HepG2 (cell line): ENCODE results near the gene C12orf42. TPM values are rescaled to one million over a fixed set of nuclear protein-coding genes. Genes with fewer than 3 reads are reported as not detected.

Experiments used
- ATAC-seq: fragments of 200-7000 bp; cut with Tn5 transposase; 3 replicates; pipeline ENCODE4 v1.9.1; 2020; ENCODE audit warnings: mild to moderate bottlenecking, moderate library complexity
- BruUV-seq: library from RNA; stranded (reverse); fragments of 400-500 nt; replicated peaks from 2 replicates; lab custom pipeline; 2021; lab: Mats Ljungman, UMichigan
- CTCF ChIA-PET: fragments of 300-600 bp; formaldehyde crosslinking; extraction: SDS; loops from one replicate; lab custom pipeline; 2021; ENCODE audit warnings: low total read pairs, inconsistent platforms, low intra/inter-chr PET ratio; lab: Yijun Ruan, JAX
- POLR2A ChIA-PET: fragments of 350-600 bp; sonication (Branson Sonifier 250); formaldehyde crosslinking; loops from one replicate; lab custom pipeline; 2020; ENCODE audit warnings: antibody characterized with exemption, inconsistent platforms; lab: Yijun Ruan, JAX
- DNase-seq: peaks from one replicate; pipeline ENCODE4 v3.0.0-alpha.2; 2015; ENCODE audit warnings: low spot score
- FAIRE-seq: peaks from 3 replicates; lab custom pipeline; 2011; peaks lifted over from hg19 to GRCh38; lab: Jason Lieb, UNC
- H2AFZ ChIP-seq: one replicate; pipeline ENCODE4 v1.6.1; 2011; ENCODE audit warnings: low read length, inconsistent platforms
- H3K27ac ChIP-seq: fragments of 300-600 bp; 3 replicates; pipeline ENCODE4 v1.8.0; 2011; ENCODE audit warnings: mixed run types, mild to moderate bottlenecking, mixed read lengths, low read length, inconsistent platforms; ENCODE audit not compliant: insufficient read depth; ENCODE audit errors: extremely low read length
- H3K27me3 ChIP-seq, 2 experiments: fragments of 200-600 bp in 1 of 2; 2 replicates in 1 of 2; 3 replicates in 1 of 2; pipeline versions ENCODE4 v1.6.0 to v1.8.0; 2011; ENCODE audit warnings: low read length in 2 of 2, mild to moderate bottlenecking in 2 of 2, moderate library complexity in 2 of 2, inconsistent platforms in 1 of 2; ENCODE audit not compliant: insufficient read depth in 2 of 2, control insufficient read depth in 1 of 2
- H3K36me3 ChIP-seq, 2 experiments: fragments of 200-600 bp in 1 of 2; replicated peaks in 1 of 2; 2 replicates in 1 of 2; 3 replicates in 1 of 2; pipeline versions ENCODE4 v1.5.1 to v1.8.0; 2011; ENCODE audit warnings: low read length in 2 of 2, inconsistent platforms in 1 of 2; ENCODE audit not compliant: insufficient read depth in 2 of 2, control insufficient read depth in 1 of 2
- H3K4me1 ChIP-seq: 2 replicates; pipeline ENCODE4 v1.5.1; 2012; ENCODE audit warnings: low read length, inconsistent platforms; ENCODE audit not compliant: insufficient read depth
- H3K4me2 ChIP-seq: 2 replicates; pipeline ENCODE4 v1.6.0; 2011; ENCODE audit warnings: low read depth, low read length, inconsistent platforms
- H3K4me3 ChIP-seq, 3 experiments: fragments of 200-600 bp in 1 of 3; sonication (generic), shearing (Covaris generic) in 1 of 3; replicated peaks in 1 of 3; 2 replicates each; pipeline ENCODE4 v1.5.1; 2011 to 2016; ENCODE audit warnings: low read length in 3 of 3, inconsistent platforms in 2 of 3, low read depth in 2 of 3, mild to moderate bottlenecking in 2 of 3, control low read depth in 1 of 3, mixed read lengths in 1 of 3; ENCODE audit not compliant: insufficient read depth in 1 of 3
- H3K79me2 ChIP-seq: one replicate; pipeline ENCODE4 v1.6.1; 2011; ENCODE audit warnings: low read length, inconsistent platforms; ENCODE audit not compliant: insufficient read depth
- H3K9ac ChIP-seq: 2 replicates; pipeline ENCODE4 v1.6.0; 2011; ENCODE audit warnings: mild to moderate bottlenecking, low read depth, low read length, inconsistent platforms; ENCODE audit not compliant: insufficient read depth
- H3K9me3 ChIP-seq: 2 replicates; pipeline ENCODE4 v1.5.1; 2012; ENCODE audit warnings: mild to moderate bottlenecking, low read length
- H4K20me1 ChIP-seq: 2 replicates; pipeline ENCODE4 v1.6.0; 2011; ENCODE audit warnings: inconsistent platforms, mild to moderate bottlenecking, low read length, moderate library complexity; ENCODE audit not compliant: insufficient read depth
- CREB1 ChIP-seq, 2 experiments: fragments of 450-650 bp in 1 of 2; IDR thresholded peaks; 2 replicates each; pipeline ENCODE4 v1.6.1; 2016 to 2017; ENCODE audit warnings: control low read depth in 1 of 2, mild to moderate bottlenecking in 1 of 2, missing compliant biosample characterization in 1 of 2, missing genetic modification characterization in 1 of 2
- DBP ChIP-seq: sonication (generic); formaldehyde crosslinking; IDR thresholded peaks from 2 replicates; pipeline ENCODE4 v1.4.0; 2020; ENCODE audit warnings: missing genetic modification reagents; ENCODE audit errors: not compliant biosample characterization
- PLRG1 ChIP-seq: fragments of 450-650 bp; conservative IDR thresholded peaks from 2 replicates; pipeline ENCODE4 v1.6.1; 2016
- ZBTB40 ChIP-seq, 2 experiments: fragments of 450-650 bp in 1 of 2; sonication (generic) in 1 of 2; formaldehyde crosslinking in 1 of 2; IDR thresholded peaks; 2 replicates each; pipeline versions ENCODE4 v1.6.1 to v1.8.0; 2016 to 2022; ENCODE audit warnings: antibody characterized with exemption in 1 of 2, mild to moderate bottlenecking in 1 of 2, missing genetic modification reagents in 1 of 2
- ZNF558 ChIP-seq: sonication (generic); formaldehyde crosslinking; IDR thresholded peaks from 2 replicates; pipeline ENCODE4 v1.9.0; 2022; ENCODE audit warnings: mild to moderate bottlenecking, missing genetic modification reagents, borderline replicate concordance
- WGBS: methylation state at CpG from one replicate; pipeline ENCODE4 v1.1.6; 2017; ENCODE audit warnings: low lambda C conversion rate; 5-methylcytosine and 5-hydroxymethylcytosine counted together
- in situ Hi-C: cut with HindIII; loops from 2 replicates; pipeline ENCODE4 v1.10.0; 2017; ENCODE audit warnings: low pct_unique_long_range_greater_than_20kb; ENCODE audit not compliant: extremely low pct_ligation_motif_present
- intact Hi-C: fragments of 100-400 bp; cut with micrococcal nuclease; formaldehyde crosslinking; loops from one replicate; pipeline ENCODE4 v1.10.0; 2022; ENCODE audit not compliant: unreplicated experiment
- polyA plus RNA-seq, 8 experiments: library from polyadenylated mRNA; depleted of rRNA in 3 of 8; stranded (reverse) in 7 of 8; unstranded in 1 of 8; fragments of >200 nt; fragmentation: Illumina TruSeq in 4 of 8; extraction: Trizol in 4 of 8; gene quantifications; 2 replicates each; pipeline versions ENCODE4 v1.2.1 to v1.2.3, GENCODE V29; 2011 to 2016; ENCODE audit warnings: low read depth in 4 of 8, missing spikeins in 1 of 8, mixed read lengths in 1 of 8; ENCODE audit not compliant: insufficient read depth in 1 of 8
- total RNA-seq, 5 experiments: library from RNA; depleted of rRNA; stranded (reverse); fragments of >200 nt; fragmentation: Illumina TruSeq; extraction: Trizol; gene quantifications; 2 replicates each; pipeline ENCODE4 v1.2.3, GENCODE V29; 2016; ENCODE audit warnings: low read depth in 1 of 5

Gene C12orf42
- total and polyA plus RNA-seq, 2 of the 13 experiments (the other 11 are each of a cell fraction or from before 2014, with no cell fraction given): not detected

DNA sequence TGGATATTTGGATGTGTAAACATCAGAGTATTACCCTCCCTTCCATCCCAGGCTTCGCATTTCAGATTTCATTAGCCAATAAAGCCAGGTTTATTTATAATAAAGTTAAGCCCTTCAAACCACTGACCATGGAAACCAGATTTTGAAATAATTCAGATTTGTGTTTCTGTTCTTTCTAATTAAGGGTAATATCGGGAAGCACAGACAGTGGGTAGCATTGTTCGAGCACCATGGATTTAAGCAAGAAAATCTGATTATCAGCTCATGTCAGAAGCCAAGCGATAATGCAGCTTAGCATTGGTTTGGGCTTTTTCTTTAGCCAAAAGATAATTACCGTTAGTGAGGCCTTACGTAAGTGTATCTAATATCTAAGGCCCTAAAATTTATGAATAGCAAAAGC lies 116.1 kb downstream of the C12orf42 start:
- Histone ChIP-seq H2AFZ (no peak overlapping the region), H3K4me2 (no peak overlapping the region), H4K20me1 (no peaks in the 10 kb centered on the region), H3K79me2 (no peaks in the 10 kb centered on the region), H3K9me3 (no peaks in the 10 kb centered on the region), H3K36me3 (no peaks in the 10 kb centered on the region), H3K9ac (no peak overlapping the region), H3K27ac (no peak overlapping the region), H3K4me1 (no peaks in the 10 kb centered on the region), H3K4me3 (no peak overlapping the region), H3K27me3 (no peaks in the 10 kb centered on the region)
- no peak for TF ChIP-seq DBP
- no peak for TF ChIP-seq CREB1 (IDR thresholded peaks at IDR 0.05)
- TF ChIP-seq CREB1 (CRISPR knock-in tag; IDR thresholded peaks at IDR 0.05): no peak
- no peak for TF ChIP-seq PLRG1
- no peak for TF ChIP-seq ZBTB40 (IDR thresholded peaks at IDR 0.05)
- no peak for TF ChIP-seq ZBTB40 (CRISPR knock-in tag; IDR thresholded peaks at IDR 0.05)
- TF ChIP-seq ZNF558 (CRISPR knock-in tag): no peak
- ATAC-seq (no peak), FAIRE-seq (no peak), DNase-seq (no peak)
- ChIA-PET POLR2A (no interaction called here), CTCF (no interaction called here)
- intact Hi-C loops (no loop called here), in situ Hi-C loops (no loop called here)
- WGBS: 8% methylated on average over 6 of the region's 6 CpGs
- no TSS peak for BruUV-seq
